Measurements from ENCODE around the gene FBXO48. TPM values are rescaled to one million over a fixed set of nuclear protein-coding genes. Genes with fewer than 3 reads are reported as not detected.

The FBXO48 gene
- total RNA-seq, 1 donor from 2014 or later: 0.81 TPM

DNA sequence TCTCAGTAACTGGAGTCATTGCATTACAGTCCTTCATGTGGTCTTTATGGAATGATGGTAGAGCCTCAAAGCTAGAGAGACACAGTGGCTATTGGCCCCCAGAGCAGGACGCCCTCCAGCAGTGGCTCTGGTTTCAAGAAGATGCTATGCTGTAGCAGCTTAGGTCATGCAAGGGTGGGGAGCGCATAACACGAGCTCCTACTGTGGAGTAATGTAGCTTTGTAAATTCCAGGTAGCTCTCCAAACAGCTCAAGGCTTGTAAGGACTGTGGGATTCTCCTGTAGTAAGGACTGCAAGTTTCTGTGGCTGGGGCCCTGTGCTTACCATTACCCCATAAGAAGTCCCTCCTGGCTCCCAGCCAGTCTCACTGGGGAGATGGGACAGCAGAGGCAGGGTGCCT is 15.9 kb upstream of the FBXO48 start:
- Mint-ChIP-seq H3K27me3 (ENCODE audit: unreplicated experiment) (no peaks in the 10 kb centered on the region), H3K4me3 (ENCODE audit: unreplicated experiment) (no peak overlapping the region), H3K27ac (ENCODE audit: unreplicated experiment) (no peak overlapping the region), H3K4me1 (ENCODE audit: low read depth, unreplicated experiment) (no peaks in the 10 kb centered on the region), H3K9me3 (ENCODE audit: unreplicated experiment) (no peaks in the 10 kb centered on the region), H3K36me3 (ENCODE audit: unreplicated experiment) (no peaks in the 10 kb centered on the region)
- TF ChIP-seq CTCF (IDR thresholded peaks at IDR 0.05; ENCODE audit: partially characterized antibody, unreplicated experiment): no peak
- DNase-seq: no peak

DNA sequence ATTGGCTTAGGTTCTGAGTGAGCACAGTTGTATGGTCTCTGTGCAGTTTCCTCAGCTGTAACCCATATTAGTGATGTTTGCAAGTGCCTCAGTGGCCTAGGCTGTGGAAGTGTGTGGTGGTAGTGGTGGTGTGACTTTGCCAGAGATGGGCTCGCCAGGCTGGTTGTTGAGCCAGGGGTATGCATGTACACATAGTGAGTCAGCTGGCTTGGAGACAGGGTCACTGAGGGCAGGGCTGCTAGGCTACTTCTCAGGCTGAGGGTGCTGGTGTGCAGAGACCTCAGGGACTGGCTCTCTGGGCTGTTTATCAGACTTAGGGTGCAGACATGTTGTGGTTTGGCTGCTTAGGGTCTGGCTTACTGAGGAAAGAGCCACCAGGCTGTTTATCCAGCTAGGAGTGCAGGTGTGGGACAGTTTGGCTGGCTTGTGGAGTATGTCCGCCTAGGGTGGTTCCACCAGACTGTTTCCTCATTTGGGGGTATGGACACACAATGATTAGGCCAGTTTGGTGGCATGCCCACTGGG is 15.3 kb upstream of the FBXO48 start:
- Mint-ChIP-seq H3K9me3 (ENCODE audit: unreplicated experiment) (no peaks in the 10 kb centered on the region), H3K36me3 (ENCODE audit: unreplicated experiment) (no peaks in the 10 kb centered on the region), H3K4me3 (ENCODE audit: unreplicated experiment) (no peak overlapping the region), H3K4me1 (ENCODE audit: low read depth, unreplicated experiment) (no peaks in the 10 kb centered on the region), H3K27me3 (ENCODE audit: unreplicated experiment) (no peaks in the 10 kb centered on the region), H3K27ac (ENCODE audit: unreplicated experiment) (no peak overlapping the region)
- DNase-seq: no peak
- no peak for TF ChIP-seq CTCF (IDR thresholded peaks at IDR 0.05; ENCODE audit: partially characterized antibody, unreplicated experiment)

DNA sequence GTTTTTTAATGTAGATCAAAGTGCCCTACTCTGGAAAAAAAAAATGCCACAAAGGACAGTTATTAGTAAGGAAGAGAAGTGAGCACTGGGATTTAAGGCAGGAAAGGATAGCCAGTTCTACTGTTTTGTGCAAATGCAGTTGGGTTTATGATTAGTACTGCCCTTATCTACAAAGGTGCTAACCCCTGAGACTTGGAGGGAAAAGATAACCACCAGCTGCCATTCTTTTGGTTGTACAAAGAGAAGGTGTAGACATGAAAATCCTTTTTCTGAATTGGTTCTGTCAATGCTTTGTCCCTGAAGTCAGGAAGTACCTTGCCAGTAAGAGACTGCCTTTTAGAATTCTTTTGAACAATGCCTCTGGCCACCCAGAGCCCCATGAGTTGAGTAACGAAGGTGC is 11.6 kb upstream of the FBXO48 start:
- Mint-ChIP-seq H3K9me3 (ENCODE audit: unreplicated experiment) (no peaks in the 10 kb centered on the region), H3K27ac (ENCODE audit: unreplicated experiment) (no peak overlapping the region), H3K4me3 (ENCODE audit: unreplicated experiment) (no peak overlapping the region), H3K27me3 (ENCODE audit: unreplicated experiment) (no peaks in the 10 kb centered on the region), H3K4me1 (ENCODE audit: low read depth, unreplicated experiment) (no peaks in the 10 kb centered on the region), H3K36me3 (ENCODE audit: unreplicated experiment) (no peaks in the 10 kb centered on the region)
- DNase-seq: no peak
- no peak for TF ChIP-seq CTCF (IDR thresholded peaks at IDR 0.05; ENCODE audit: partially characterized antibody, unreplicated experiment)

GRCh38 chr2:68476454-68476853 is 9.4 kb upstream of the FBXO48 start:
- Mint-ChIP-seq H3K9me3 (ENCODE audit: unreplicated experiment) (no peaks in the 10 kb centered on the region), H3K27me3 (ENCODE audit: unreplicated experiment) (no peaks in the 10 kb centered on the region), H3K4me1 (ENCODE audit: low read depth, unreplicated experiment) (no peaks in the 10 kb centered on the region), H3K36me3 (ENCODE audit: unreplicated experiment) (no peaks in the 10 kb centered on the region), H3K4me3 (ENCODE audit: unreplicated experiment) (no peak overlapping the region), H3K27ac (ENCODE audit: unreplicated experiment) (no peak overlapping the region)
- TF ChIP-seq CTCF (IDR thresholded peaks at IDR 0.05; ENCODE audit: partially characterized antibody, unreplicated experiment): no peak
- no peak for DNase-seq

- no peaks in the 10 kb centered on the region for H3K36me3 Mint-ChIP-seq (ENCODE audit: unreplicated experiment)
- no peaks in the 10 kb centered on the region for H3K9me3 Mint-ChIP-seq (ENCODE audit: unreplicated experiment)
- no peak overlapping the region for H3K4me3 Mint-ChIP-seq (ENCODE audit: unreplicated experiment)
- no peaks in the 10 kb centered on the region for H3K27me3 Mint-ChIP-seq (ENCODE audit: unreplicated experiment)
- no peak for DNase-seq
- TF ChIP-seq CTCF (IDR thresholded peaks at IDR 0.05; ENCODE audit: partially characterized antibody, unreplicated experiment): no peak
- H3K4me1 Mint-ChIP-seq (ENCODE audit: low read depth, unreplicated experiment): no peaks in the 10 kb centered on the region
- no peak overlapping the region for H3K27ac Mint-ChIP-seq (ENCODE audit: unreplicated experiment)
Measured at GRCh38 chr2:68475576-68475975, 8.5 kb upstream of the FBXO48 start.

Measured in glutamatergic neuron (in vitro differentiated cells).